HG03095 (cell line): Measurements from ENCODE around the gene AVL9.

Source experiments
- ATAC-seq: cut with Tn5 transposase; IDR thresholded peaks from one replicate; pipeline ENCODE4 v1.9.1; 2021; ENCODE audit warnings: moderate library complexity; ENCODE audit not compliant: unreplicated experiment

The AVL9 gene

GRCh38 chr7:32532716-32533115, 37.4 kb downstream of the AVL9 start:
- ATAC-seq, result no peak

DNA sequence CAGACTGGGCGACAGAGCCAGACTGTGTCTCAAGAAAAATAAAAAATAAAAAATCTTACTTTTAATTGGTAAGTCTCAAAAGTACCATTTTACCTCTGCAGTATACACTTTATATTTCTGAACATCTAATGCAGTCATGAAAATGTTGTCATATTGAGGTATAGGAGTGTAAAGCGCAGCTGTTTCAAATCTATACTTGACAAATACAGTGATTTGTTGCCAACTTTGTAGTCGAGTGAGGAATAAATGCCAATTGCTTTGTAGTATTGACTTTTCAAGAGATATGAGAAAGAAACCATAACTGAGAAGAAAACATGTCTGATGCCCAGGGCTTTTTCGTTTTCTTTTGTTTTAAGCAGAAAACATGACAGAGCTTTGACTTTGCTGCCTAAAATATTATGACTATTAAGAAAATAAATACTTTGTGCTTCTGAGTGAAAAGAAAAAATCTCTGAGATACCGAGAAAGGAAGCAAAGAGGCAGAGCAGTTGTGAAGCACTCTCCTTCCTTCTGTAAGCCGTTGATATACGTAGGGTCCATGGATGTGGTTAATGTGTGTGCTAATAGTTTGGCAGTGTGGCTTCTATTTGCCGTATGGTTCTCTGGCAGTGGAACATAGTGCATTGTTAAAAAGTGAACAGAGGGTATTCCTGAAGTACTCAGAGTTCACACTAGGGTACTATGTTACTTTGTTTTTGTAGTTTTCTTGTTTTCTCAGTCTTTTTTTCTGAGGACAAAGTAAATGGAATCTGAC, 38.2 kb downstream of the AVL9 start:
- no peak for ATAC-seq

- ATAC-seq, result peak; percentile 51
Observed at GRCh38 chr7:32535162-32535702, 39.9 kb downstream of the AVL9 start.

- no peak for ATAC-seq
Observed at GRCh38 chr7:32536016-32536415, 40.7 kb downstream of the AVL9 start.

DNA sequence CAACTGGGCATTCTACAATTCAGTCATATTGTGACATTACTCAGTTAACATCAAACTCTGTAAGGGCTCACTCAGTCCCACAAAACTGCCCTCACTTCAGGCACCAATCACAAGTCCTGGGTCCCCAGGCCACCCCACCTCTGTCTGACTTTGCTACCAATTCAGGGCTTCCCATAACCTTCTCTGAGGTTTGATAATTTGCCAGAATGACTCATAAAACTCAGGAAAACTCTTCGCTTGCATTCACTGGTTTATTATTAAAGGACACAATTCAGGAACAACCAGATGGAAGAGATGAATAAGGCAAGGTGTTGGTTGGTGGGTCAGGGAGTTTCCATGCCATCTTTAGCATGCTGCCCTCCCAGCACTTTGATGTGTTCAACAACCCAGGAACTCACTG, 41.3 kb downstream of the AVL9 start:
- no peak for ATAC-seq

GRCh38 chr7:32537760-32538159, 42.5 kb downstream of the AVL9 start:
- no peak for ATAC-seq

DNA sequence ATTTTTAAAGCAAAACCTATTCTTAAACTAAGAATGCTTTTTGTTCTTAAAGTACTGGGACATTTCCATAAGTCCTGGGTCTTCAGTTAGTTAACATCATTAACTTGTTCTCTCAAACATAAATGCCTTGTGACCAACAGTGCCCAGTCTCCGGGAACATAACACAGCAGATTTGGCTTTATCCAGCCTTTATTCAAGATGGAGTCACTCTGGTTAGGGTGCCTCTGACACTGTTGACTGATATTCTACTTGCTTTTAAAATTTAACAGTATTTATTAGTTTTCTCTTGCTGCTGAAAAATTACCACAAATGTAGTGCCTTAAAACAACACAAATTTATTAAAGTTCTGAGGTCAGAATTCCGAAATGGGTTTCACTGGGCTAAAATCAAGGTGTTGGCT, 44.1 kb downstream of the AVL9 start:
- no peak for ATAC-seq

- ATAC-seq, result no peak
Observed at GRCh38 chr7:32539919-32540531, 44.7 kb downstream of the AVL9 start.

DNA sequence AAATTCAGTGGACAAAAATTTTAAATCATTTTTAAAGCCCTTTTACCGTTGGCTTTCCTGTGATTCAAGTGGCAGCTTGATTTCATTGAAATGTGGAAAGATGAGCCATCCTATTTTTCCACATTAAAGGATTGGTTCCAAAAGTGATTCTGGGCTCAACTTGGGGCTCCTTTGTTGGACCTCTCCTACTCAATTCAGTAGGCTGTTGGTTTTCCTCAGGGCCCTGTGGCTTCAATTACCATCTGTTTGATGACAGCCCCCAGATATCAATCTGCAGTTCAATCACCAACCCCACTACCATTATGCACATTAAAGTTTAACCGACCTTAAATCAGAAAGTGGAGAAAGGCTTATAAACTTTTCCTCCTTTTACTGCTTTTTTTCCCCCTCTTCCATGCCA, 47.3 kb downstream of the AVL9 start:
- no peak for ATAC-seq

DNA sequence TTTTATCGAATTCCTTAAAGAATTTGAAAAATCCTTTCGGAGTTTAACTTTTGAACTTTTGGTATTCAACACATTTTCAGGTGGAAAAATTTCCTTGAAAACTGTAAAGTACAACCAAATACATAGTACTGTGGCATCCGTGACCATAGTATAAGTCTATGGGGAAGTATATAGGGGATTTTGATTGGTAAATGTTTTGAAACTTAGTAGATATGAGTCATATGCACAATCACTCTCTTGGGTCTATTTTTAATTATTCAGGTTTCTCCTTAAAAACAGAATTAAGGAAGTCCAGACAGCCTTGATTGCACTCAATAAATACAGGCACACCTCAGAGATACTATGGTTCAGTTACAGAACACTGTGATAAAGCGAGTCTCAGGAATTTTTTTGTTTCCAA, 64.2 kb downstream of the AVL9 start:
- no peak for ATAC-seq

DNA sequence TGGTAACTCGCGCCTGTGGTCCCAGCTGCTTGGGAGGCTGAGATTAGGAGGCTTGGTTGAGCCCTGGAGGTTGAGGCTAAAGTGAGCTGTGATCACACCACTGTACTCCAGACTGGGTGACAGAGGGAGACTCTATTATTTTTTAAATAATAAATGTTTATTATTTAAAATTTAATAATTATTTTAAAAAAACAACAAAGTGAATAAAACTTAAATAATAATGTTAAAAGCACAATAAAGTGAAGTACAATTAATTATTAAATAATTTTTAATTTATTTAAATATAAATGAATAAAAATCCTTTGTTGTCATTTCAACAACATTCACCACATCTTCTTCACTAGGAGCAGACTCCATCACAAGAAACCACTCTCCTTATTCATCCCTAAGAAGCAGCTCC, 64.8 kb downstream of the AVL9 start:
- no peak for ATAC-seq

DNA sequence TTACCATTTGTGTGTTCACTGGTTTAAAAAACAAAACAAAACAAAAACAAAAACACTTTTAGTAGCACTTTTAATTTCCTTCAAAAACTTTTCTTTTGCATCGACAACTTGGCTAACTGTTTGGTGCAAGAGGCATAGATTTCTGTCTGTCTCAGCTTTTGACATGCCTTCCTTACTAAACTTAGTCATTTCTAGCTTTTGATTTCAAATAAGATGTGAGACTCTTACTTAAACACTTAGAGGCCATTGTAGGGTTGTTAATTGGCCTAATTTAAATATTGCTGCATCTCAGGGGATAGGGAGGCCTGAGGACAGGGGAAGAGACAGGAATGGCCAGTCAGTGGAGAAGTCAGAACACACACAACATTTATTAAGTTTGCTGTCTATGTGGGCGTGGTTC, 66.3 kb downstream of the AVL9 start:
- no peak for ATAC-seq

DNA sequence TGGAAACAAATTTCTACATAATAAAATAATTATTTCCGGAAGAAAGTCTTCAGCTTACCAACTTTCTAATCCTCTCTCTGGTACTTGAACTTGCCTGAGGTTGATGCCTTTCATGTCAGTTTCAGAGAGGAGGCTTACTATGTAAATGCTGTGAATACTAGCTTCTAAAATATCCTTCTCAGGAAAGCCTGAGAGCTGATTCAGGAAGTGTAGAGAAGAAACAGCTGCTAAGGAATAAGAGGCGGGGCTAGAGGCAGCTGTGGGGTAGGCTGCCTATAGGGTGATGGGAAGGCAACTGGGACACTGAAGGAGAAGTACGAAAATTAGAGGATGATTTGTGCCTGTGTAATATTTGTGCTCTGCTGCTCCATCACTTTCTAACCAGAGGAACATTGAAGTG, 69.3 kb downstream of the AVL9 start:
- ATAC-seq, result no peak

- ATAC-seq, result no peak
Observed at GRCh38 chr7:32569388-32570289, 74.3 kb downstream of the AVL9 start.

- ATAC-seq, result no peak
Observed at GRCh38 chr7:32573110-32573687, 77.9 kb downstream of the AVL9 start.

DNA sequence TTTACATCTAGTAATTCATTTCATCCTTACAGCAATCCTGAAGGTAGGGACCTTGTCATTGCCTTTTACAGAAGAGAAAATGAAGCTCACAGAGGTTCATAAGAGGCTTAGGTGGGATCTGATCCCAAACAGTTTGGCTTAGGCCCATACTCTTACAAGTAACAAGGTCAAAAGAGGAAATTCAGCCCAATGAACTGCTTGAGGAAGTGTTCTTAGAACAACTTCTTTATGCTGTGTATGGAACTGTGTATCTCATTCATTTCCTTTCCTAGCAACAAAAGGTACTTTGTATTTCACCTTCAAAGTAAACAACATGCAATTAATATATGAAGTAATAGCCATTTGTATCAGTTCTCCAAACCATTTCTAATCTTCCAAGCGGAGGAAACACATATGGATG, 79.3 kb downstream of the AVL9 start:
- ATAC-seq, result no peak

- no peak for ATAC-seq
Observed at GRCh38 chr7:32577421-32577820, 82.1 kb downstream of the AVL9 start.

- ATAC-seq, result no peak
Observed at GRCh38 chr7:32579776-32580175, 84.5 kb downstream of the AVL9 start.

- ATAC-seq, result no peak
Observed at GRCh38 chr7:32580646-32581045, 85.4 kb downstream of the AVL9 start.

- no peak for ATAC-seq
Observed at GRCh38 chr7:32582036-32582435, 86.7 kb downstream of the AVL9 start.

DNA sequence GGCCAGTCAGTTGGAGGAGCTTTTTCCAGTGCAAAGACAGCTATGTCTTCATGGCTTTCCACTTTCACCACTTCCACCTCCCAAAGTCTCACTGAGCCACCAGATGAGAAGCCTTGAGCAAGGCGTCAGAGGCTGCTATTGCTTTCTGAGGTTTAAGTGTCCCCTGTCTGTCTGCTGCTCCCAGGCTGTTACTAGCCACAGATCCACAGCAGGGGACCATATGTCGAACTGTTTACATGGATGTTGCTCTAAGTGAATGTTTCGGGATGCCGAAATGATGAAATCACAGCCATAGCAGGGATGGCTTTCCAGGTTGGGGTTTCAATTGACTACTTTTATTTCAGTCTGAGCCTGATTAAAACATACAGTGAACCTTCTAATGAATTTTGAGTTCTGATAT, 88.5 kb downstream of the AVL9 start:
- ATAC-seq, result no peak
